Activated CD4-positive, alpha-beta T cell treated with anti-CD3 and anti-CD28 coated beads, Interleukin-2, Interleukin-4, amounts not matched to agents 100 ng/mL and 50 ng/mL, durations not matched to agents 16 hours and 8 hours (primary cell): Measurements from ENCODE around the gene MUC4.
A peak's percentile ranks its signal among the peaks of the same experiment; 100 is the strongest.
"Not testable (repeated sequence)": the region's sequence is repeated elsewhere in the genome, so short reads cannot be mapped to it uniquely, and the experiment has no call there.

ENCODE experiments used
- DNase-seq: peaks from one replicate; pipeline ENCODE4 v3.0.0-alpha.2; 2020; ENCODE audit warnings: low spot score

The MUC4 gene

DNA sequence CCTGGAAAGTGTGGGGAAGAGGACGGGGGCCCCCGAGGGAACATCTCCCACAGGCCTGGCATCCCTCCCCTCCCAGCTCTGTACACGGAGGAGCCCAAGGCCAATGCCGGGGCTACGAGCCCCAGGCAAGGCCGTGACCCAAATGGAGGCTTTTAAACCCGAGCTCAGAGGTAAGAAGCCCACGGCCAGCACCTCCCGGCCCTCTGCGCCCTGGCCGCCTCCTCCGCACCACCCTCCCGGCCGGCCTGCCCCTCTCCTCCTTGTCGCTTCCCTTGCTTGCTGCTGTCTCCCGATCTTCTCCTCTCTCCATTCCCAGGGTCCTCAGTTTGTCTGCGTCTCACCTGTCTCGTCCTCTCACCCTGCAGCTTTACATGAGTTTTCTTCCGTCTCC, 1.3 kb downstream of the MUC4 start:
- no peak for DNase-seq

DNA sequence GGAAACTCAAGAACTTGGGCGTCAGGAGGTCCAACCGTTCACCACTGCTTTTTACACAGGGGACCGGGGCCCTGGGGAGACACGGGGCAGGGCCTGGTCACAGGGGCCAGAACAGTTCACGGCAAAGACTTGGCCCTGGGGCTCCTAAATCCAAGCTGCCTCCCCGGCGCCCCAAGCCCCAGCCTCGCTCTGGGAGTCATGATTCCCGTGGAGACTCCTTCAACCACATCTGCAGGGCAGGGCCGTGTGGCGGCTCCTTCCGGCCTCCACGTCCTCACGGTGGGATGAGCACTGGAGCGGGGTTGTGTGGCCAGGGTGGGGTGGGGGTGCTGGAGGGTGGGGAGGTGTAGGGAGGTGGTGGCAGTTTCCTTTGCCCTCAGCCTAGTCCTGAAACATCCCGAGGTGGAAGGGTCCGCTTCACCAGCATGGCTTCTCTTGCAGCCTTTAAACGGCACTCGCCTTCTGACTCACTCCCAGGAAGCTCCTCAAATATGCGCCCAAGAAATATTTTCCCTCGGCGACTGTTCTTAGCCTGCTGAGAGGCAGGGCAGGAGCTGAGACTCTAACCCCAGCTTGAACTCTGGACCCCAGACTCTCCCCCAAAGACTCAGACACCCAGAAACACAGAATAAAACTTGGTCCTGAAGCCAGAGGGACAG, 1.8 kb downstream of the MUC4 start:
- no peak for DNase-seq

DNA sequence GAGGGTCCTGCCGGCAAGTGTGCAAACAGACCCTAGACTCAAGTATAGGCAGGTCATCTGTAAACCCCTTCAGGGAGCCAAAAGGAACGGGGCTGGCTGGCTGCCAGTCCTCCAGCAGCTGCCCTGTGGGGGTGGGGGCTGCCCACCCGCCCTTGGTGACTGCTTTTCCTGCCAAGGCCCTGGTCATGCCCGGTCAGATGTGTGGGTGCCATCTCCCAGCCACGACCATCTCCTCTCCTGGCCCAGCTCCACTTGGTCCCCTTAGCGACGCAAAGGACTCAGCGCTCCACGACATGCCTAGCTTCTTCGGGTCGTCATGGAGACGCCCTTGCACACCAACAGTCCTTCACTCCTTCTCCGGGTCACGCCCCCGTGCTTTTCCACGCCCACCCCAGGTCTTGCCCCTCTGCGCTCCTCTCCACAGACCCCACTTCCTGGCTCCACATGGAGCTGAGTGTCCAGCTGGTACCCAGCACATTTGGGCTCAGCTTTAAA, 2.4 kb downstream of the MUC4 start:
- DNase-seq: no peak

DNA sequence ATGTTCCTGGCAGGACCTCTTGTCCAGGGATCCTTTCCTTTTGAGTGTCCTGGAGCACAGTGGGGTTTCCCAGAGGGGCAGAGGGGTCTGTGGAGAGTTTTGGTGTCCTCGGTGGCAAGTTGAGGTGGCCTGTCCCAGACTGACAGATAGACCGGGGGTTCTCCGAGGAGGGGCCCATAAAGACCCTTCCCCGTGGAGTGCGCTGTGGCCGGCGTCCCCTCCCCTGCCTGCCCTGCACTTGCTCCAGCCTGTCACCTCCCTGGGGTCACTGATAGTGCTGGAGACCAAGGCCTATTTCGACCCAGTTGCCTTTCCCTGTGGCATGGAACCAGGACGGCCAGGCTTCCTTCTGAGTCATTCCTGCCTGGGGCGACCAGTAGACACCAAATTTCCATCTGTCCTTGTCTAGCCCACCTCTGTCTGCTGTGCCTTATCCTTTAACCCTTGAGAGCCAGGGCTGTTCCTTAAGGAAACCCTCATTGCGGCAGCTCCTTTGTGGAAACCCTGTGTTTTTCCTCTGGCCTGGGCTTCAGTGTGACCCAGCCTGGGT, 2.9 kb downstream of the MUC4 start:
- DNase-seq: no peak

DNA sequence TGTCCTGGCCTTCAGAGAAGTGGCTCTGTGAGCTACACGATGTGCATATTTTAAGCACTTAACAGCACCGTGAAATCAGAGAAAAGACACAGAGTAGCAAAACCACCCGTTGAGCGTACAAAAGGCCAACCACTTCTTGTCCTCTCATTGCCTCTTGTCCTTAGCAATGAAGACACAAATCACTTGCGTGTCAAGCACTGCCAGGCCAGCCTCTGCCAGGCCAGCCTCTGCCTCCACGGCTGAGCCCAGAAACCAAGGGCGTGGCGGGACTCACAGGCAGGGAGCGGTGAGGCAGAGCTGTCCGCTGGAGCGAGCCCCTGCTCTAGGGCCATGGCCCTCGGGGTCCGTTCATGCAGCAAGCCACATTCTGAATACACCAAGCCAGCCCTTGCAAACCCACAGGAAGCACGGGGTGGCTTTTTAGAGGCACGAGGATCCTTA, 4.0 kb downstream of the MUC4 start:
- DNase-seq: no peak

DNA sequence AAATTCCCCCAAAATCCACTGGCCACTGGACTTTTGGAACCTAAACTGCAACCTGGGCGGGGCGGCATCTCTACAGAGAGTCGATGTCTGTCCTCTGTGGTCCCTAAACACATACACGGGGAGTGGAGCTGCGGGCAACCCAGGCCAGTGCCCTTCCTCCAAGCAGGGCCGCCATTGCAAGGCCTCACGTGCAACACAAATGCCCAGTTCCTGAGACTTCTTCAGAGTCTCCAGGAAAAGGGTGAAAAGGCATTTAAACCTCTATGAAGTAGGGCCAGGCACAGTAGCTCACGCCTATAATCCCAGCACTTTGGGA, 4.9 kb downstream of the MUC4 start:
- DNase-seq: no peak

DNA sequence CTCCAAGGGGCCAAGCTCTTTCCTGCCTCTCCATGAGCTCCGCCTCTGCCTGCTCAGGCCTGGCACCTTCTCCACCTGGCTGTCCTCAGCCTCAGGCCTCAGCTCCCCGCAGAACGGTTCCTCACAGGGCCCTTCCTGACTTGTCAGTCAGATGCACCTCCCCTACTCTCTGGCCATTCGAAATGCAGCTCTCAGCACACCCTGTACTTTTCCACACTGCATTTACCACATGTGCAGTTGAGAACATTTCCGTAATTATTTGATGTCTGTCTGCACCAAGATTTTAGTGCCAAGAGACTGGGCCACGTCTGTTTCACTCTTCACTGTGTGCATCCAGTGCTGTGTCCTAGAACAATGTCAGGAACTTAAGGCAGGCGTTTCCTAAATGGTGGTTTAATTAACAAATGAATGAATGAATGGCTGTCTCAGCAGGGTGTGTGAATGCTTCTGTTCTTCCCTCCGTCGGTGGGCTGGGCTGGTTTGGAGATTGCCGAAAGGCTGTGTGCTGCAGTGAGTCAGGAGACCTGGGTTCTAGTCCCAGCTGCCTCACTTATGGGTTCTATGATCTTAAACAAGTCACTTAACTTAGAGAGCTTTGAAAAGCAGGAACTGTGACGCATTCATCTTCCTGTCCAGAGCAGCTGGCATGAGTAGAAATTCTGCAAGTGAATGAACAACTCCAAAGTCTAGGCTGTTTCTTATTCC, 5.4 kb downstream of the MUC4 start:
- DNase-seq: no peak

DNA sequence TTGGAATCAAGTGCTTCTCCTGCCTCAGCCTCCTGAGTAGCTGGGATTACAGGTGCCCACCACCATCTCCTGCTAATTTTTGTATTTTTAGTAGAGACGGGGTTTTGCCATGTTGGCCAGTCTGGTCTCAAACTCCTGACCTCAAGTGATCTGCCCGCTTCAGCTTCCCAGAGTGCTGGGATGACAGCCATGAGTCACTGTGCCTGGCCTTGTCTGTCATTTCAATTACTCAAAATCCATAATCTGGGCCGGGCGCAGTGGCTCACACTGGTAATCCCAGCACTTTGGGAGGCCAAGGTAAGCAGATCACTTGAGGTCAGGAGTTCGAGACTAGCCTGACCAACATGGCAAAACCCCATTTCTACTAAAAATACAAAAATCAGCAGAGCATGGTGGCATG, 6.1 kb downstream of the MUC4 start:
- DNase-seq: not testable (repeated sequence)

DNA sequence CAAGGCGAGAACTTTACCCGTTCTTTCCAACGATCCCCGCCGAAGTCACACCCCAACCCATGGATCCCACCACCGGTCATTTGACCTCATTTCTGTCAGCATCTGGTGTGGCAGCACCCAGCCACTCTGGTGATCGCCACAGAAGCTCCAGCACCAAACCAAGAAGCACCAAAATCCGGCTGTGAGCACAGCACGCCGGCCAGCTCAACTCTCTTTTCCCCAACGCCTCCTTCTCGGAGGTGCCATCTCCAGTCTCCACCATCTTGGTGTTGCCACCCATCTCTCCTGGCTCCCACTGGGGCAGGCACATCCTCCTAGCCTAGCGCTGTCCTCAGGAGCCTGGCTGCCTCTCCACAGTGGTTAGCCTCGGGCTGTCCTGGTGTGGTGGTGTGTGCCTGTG, 6.5 kb downstream of the MUC4 start:
- DNase-seq: no peak

DNA sequence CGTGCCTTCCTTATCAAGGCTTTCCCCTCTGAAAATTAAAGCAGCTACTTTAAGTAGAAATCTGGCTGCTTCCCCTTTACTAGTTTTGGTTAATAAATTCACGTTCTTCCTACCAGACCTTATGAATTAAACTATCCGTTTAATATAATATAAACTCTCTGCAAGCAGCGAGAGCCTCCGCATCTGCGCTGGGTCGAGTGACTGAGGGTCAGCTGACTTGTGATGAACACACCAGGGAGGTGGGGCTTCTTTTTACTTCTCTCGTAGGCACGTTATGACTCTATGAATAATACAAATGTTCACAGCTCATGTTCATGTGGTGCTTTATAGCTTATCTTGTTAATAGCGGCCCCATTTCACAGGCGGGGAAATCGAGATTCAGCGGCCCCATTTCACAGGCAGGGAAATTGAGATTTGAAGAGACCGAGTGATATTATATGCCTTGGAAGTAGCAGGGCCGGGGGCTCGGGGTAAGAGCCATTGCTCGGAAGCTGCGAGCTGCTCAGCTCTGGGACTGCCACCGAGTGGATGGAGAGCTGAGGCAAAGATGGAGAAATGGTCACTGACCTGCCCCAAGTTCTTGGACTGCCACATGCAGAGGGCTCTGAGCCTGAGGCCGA, 8.3 kb downstream of the MUC4 start:
- DNase-seq: no peak

DNA sequence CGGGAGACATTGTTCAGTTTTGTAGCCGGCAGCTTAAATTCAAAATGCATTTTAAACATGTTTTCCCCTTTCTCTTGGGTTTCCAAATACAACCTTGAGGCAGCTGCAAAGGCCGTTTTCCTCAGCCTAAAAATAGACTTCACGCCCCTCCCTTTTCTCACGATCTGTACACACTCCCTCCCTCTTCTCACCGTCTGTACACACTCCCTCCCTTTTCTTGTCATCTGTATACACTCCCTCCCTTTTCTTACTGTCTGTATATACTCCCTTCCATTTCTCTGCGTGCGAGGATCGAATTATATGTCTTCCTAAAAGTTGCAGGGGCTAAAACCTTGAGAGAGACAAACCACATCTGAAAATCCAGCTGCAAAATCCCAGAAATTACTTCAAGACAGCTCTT, 8.9 kb downstream of the MUC4 start:
- no peak for DNase-seq

DNA sequence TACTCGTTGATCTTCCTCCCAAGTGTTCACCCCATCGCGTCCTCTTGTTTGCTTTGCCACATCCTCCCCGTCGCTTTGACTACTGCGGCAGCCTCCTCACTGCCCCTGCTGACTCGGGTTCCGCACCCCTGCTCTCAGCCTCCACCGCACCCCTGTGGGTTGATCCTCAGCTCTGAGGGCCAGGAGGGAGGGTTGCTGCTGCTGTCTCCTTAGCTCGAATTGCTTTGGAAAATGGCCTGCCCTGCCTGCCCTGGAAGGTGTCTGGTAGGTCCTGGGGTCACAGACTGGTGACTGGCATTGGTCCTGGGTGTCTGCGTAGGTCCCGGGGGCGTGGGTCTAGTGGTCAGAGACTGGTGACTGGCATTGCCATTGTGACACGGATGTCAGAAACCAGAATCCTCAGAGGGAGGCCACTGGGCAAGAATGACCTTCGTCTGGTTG, 9.4 kb downstream of the MUC4 start:
- DNase-seq: peak; percentile 39

DNA sequence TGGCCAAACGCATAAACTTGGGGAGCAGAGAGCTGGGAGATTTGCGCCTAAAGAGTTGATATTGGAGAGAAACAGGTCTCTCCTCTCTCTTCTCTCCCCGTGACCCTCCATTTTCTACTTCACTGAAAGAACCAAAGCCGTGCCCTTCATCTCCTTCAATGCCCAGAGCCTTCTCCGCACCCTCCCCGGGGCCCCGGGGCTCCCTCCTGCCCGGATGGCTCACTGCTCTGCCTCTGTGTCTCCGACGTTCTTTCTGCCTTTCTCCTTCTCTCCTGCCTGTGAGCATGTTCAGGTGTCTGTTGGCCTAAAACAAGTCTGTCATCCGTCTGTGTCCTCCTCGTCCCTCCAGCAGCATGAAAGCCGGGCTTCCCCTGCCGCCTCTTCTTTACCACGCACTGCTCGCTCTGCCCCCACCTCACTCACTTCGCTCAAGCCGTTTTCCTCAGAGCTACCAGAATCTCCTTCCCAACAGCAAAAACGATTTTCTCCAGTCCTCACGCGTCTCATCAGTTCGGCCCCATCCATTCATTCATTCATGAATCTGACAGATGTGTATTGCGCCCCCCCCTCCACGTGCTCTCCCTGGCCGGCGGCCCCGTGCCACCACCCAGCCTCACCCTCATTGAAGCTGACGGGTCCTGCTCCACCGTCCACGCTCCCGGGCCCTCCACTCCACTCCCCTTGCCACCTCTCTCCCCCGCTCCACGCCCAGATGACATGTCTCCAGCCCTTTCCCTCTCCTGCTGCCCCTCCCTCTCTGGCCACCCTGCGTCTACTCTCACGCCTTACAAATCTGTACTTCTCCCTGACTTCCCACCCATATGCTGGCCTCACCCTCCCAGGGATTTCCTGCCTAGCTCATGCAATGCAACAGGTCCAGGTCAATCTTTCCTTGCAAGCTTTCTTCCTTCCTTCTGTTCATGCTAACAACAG, 10.2 kb downstream of the MUC4 start:
- DNase-seq: no peak

DNA sequence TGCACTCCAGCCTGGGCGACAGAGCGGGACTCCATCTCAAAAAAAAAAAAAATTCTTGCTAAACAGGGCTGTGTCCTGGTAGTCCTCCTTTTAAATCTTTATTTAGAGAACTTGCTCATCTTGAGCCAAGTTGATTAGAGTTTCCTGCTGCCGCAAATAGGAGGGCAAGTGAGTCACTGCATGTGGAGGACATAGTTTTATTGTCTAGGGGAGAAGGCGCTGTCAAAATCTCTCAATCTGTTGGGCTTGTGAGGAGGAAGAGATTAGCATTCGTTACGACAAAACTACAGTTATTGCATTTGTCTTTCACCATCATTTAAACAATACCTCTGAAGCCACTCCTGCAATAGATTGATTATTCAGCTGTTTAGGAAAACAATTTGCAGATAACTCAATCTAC, 11.5 kb downstream of the MUC4 start:
- no peak for DNase-seq

DNA sequence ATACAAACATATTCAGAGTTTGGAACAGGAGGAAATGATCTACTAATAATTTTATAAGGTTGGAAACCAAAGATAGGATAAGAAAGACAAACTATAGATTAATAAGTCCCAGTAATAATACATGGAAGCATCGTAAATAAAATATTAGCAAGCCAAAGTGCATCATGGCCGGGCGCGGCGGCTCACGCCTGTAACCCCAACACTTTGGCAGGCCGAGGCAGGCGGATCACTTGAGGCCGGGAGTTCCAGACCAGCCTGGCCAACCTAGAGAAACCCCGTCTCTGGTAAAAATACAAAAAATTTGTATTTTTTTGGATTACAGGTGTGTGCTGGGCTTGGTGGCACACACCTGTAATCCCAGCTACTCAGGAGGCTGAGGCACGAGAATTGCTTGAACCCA, 14.9 kb downstream of the MUC4 start:
- DNase-seq: no peak

DNA sequence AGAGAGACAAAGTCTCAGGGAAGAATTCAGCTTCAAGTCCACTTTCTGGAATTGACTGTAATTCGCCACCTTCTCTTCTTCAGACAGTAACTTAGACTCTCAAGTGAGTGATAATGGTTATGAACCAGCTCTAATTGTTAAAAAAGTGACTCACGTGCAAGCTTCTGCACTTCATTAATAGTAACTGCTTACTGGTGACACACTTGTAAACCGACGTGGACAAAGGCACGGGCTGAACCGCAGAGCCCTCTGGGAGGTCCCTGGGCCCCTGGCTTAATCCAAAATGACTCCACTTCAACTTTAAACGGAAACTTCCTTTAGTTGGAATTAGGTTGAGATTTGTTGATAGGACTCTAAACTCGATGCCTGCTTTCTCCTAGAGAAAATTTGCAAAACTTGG, 17.0 kb downstream of the MUC4 start:
- DNase-seq: no peak

DNA sequence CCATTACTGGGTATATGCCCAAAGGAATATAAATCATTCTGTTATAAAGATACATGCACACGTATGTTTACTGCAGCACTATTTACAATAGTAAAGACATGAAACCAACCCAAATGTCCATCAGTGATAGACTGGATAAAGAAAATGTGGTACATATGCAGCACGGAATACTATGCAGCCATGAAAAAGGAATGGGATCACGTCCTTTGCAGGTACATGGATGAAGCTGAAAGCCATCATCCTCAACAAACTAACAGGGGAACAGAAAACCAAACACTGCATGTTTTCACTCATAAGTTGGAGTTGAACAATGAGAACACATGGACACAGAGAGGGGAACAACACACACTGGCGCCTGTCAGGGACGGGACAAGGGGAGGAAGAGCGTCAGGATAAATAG, 19.1 kb downstream of the MUC4 start:
- DNase-seq: not testable (repeated sequence)

DNA sequence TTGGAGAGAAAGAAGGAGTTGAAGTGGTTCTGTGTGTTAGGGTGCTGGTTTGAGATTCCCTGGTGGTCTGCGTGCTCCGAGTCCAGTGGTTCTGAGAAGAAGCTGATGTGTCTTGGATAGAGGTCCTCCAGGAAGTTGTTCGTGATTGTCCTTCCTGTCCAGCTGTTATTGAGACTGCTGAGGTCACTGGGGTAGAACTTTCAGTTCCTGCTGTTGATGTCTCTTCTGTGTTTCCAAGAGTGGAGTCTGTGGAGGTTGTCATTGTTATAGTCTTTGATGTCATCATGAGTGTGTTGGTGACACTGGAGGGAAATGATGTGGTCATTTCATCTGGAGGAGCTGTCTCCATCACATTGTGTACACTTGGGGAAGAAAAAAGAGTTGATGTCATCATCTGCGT, 20.8 kb downstream of the MUC4 start:
- DNase-seq: no peak

DNA sequence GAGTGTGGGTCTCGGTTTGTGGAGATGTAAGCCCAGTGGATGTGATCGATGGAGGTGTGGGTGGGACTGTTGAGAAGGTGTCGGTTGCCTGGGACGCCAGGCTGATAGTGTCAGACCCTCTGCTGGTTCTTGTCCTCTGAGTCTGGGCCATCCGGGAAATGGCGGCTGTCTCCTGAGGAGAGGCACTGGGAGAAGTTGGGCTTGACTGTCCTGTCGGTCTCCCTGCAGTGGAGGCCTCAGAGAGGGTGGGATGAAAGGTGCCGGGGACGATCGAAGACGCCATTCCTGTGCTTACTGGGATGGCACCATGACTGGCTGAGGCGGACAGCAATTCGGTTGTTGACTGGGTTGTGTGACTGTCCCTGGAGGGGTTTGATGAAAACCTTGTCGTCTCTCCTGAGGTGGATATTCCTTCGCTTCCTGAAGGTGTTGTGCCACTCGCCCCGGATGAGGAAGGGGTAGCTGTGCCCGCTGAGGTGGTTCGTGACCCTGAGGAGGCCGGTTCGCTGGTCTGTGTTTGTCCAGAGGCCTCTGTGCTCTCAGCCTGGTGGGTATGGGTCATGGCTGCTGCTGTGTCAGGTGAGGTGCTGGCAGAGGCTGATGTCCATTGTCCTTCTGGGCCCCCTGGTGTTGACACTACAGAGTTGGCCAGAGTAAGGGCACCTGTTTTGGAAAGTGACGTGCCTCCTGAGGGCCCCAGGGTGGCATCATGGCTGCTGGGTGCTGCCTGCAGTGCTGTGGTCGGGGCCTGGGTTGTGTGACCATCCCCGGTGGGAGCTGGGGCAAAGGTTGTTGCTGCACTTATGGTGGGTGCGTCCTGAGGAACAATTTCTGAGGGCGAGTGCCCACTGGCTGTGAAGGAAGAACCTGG, 22.8 kb downstream of the MUC4 start:
- no peak for DNase-seq

DNA sequence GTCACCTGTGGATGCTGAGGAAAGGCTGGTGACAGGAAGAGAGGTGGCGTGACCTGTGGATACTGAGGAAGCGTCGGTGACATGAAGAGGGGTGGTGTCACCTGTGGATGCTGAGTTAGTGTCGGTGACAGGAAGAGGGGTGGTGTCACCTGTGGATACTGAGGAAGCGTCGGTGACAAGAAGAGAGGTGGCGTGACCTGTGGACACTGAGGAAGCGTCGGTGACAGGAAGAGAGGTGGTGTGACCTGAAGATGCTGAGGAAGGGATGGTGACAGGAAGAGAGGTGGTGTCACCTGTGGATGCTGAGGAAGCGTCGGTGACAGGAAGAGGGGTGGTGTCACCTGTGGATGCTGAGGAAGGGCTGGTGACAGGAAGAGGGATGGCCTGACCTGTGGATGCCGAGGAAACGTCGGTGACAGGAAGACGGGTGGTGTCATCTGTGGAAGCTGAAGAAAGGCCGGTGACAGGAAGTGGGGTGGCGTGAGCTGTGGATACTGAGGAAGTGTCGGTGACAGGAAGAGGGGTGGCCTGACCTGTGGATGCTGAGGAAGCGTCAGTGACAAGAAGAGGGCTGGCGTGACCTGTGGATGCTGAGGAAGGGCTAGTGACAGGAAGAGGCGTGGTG, 25.8 kb downstream of the MUC4 start:
- DNase-seq: not testable (repeated sequence)

DNA sequence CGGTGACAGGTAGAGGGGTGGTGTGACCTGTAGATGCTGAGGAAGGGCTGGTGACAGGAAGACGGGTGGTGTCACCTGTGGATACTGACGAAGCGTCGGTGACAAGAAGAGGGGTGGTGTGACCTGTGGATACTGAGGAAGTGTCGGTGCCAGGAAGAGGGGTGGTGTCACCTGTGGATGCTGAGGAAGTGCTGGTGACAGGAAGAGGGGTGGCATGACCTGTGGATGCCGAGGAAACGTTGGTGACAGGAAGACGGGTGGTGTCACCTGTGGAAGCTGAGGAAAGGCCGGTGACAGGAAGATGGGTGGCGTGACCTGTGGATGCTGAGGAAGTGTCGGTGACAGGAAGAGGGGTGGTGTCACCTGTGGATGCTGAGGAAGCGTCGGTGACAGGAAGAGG, 27.7 kb downstream of the MUC4 start:
- DNase-seq: not testable (repeated sequence)
